Activated CD4-positive, alpha-beta T cell treated with anti-CD3 and anti-CD28 coated beads, Interleukin-2, Interleukin-6, amounts not matched to agents 100 ng/mL and 50 ng/mL, durations not matched to agents 16 hours and 8 hours (primary cell): Measurements from ENCODE around the gene LYL1.

Experiments used
- DNase-seq: peaks from one replicate; pipeline ENCODE4 v3.0.0-alpha.2; 2020

LYL1 gene

GRCh38 chr19:13091400-13092157 lies 11.1 kb downstream of the LYL1 start:
- no peak for DNase-seq

GRCh38 chr19:13090511-13091231 lies 12.0 kb downstream of the LYL1 start:
- DNase-seq: no peak

- no peak for DNase-seq
These were observed 12.7 kb downstream of the LYL1 start for GRCh38 chr19:13089857-13090507.

- DNase-seq: peak; percentile 28
These were observed 13.4 kb downstream of the LYL1 start for GRCh38 chr19:13089139-13089856.

GRCh38 chr19:13087795-13088537 lies 14.7 kb downstream of the LYL1 start:
- no peak for DNase-seq

GRCh38 chr19:13087295-13087694 lies 15.4 kb downstream of the LYL1 start:
- DNase-seq: no peak

GRCh38 chr19:13086341-13086740 lies 16.3 kb downstream of the LYL1 start:
- DNase-seq: no peak

- no peak for DNase-seq
These were observed 17.0 kb downstream of the LYL1 start for GRCh38 chr19:13085666-13086065.

GRCh38 chr19:13083627-13084026 lies 19.0 kb downstream of the LYL1 start:
- DNase-seq: no peak

GRCh38 chr19:13083008-13083404 lies 19.7 kb downstream of the LYL1 start:
- no peak for DNase-seq

GRCh38 chr19:13082192-13083007 lies 20.3 kb downstream of the LYL1 start:
- DNase-seq: no peak

- DNase-seq: no peak
These were observed 23.1 kb downstream of the LYL1 start for GRCh38 chr19:13079542-13079986.

GRCh38 chr19:13078897-13079541 lies 23.6 kb downstream of the LYL1 start:
- no peak for DNase-seq

- no peak for DNase-seq
These were observed 24.3 kb downstream of the LYL1 start for GRCh38 chr19:13078381-13078780.

- DNase-seq: no peak
These were observed 25.4 kb downstream of the LYL1 start for GRCh38 chr19:13077240-13077639.

- DNase-seq: no peak
These were observed 25.9 kb downstream of the LYL1 start for GRCh38 chr19:13076787-13077186.

GRCh38 chr19:13076320-13076719 lies 26.3 kb downstream of the LYL1 start:
- DNase-seq: no peak

- DNase-seq: no peak
These were observed 28.3 kb downstream of the LYL1 start for GRCh38 chr19:13074378-13074777.

GRCh38 chr19:13073263-13073662 lies 29.4 kb downstream of the LYL1 start:
- no peak for DNase-seq

GRCh38 chr19:13072188-13072908 lies 30.3 kb downstream of the LYL1 start:
- no peak for DNase-seq
